ENCODE data around the gene DDX60.
"Not testable (repeated sequence)": the region's sequence is repeated elsewhere in the genome, so short reads cannot be mapped to it uniquely, and the experiment has no call there.

The DDX60 gene

DNA sequence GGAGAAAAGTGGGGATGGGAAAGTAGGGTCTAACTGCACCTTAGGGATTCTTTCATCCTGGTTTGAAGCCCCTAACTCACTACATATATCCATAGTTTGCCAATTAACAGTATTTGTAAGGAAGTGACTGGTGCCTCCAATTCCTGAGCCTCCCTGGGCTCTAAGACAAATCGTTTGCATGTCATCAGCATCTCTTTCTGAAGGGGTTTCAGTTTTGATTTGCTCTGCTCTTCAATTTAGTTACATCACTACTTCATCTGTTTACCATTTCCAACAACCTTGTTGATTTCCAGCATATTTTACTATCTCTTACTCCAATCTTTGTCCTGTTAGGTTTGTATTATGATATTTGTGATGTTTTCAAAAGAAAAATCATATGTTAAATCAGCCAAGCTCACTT lies 15.5 kb upstream of the DDX60 start:
- no peak for DNase-seq (ENCODE audit: insufficient read length, low spot score)
- TF ChIP-seq POLR2AphosphoS5 (IDR thresholded peaks at IDR 0.05; ENCODE audit: low read depth, low read length) (no peak), POLR2A (IDR thresholded peaks at IDR 0.05; ENCODE audit: low read depth, low read length) (no peak), POU2F2 (IDR thresholded peaks at IDR 0.05; ENCODE audit: low read depth, low read length) (no peak), SPI1 (IDR thresholded peaks at IDR 0.05; ENCODE audit: low read depth, low read length) (no peak), TAF1 (IDR thresholded peaks at IDR 0.05; ENCODE audit: low read depth, low read length) (no peak), PAX5 (IDR thresholded peaks at IDR 0.05; ENCODE audit: insufficient read depth, low read length, severe bottlenecking) (no peak)
- FAIRE-seq: no peak

DNA sequence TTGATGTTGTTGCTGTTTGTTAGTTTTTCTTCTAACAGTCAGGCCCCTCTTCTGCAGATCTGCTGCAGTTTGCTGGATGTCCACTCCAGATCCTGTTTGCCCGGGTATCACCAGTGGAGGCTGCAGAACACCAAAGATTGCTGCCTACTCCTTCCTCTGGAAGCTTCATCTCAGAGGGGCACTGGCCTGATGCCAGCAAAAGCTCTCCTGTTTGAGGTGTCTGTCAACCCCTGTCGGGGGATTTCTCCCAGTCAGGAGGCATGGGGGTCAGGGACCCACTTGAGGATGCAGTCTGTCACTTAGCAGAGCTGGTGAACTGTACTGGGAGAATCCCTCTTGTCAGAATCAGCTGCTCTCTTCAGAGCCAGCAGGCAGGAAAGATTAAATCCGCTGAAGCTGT lies 12.0 kb upstream of the DDX60 start:
- FAIRE-seq; DNase-seq (ENCODE audit: insufficient read length, low spot score): not testable (repeated sequence)

DNA sequence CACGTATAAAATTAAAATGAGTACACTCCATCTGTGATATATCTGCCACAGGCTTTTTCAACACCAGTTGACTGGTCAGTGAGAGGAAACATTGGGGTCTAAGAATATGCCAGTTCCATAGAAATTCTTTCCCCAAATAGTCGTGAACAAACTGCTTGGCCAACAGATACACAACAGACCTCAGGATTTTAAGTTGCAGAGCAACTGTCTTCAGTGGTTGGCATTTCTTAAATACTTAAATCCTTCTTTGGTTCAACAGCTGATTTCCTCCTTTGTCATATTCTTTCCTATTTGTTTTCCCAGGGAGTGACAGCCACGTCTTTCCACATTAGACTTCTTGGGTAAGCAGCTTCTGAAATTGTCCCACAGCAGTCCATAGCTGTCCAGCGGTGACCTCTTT lies 7.0 kb upstream of the DDX60 start:
- DNase-seq (ENCODE audit: insufficient read length, low spot score) (no peak), FAIRE-seq (no peak)
- TF ChIP-seq PAX5 (IDR thresholded peaks at IDR 0.05; ENCODE audit: insufficient read depth, low read length, severe bottlenecking): no peak
- TF ChIP-seq SPI1 (IDR thresholded peaks at IDR 0.05; ENCODE audit: low read depth, low read length): no peak
- TF ChIP-seq POU2F2 (IDR thresholded peaks at IDR 0.05; ENCODE audit: low read depth, low read length): no peak
- no peak for TF ChIP-seq TAF1 (IDR thresholded peaks at IDR 0.05; ENCODE audit: low read depth, low read length)
- TF ChIP-seq POLR2AphosphoS5 (IDR thresholded peaks at IDR 0.05; ENCODE audit: low read depth, low read length): no peak
- TF ChIP-seq POLR2A (IDR thresholded peaks at IDR 0.05; ENCODE audit: low read depth, low read length): no peak

DNA sequence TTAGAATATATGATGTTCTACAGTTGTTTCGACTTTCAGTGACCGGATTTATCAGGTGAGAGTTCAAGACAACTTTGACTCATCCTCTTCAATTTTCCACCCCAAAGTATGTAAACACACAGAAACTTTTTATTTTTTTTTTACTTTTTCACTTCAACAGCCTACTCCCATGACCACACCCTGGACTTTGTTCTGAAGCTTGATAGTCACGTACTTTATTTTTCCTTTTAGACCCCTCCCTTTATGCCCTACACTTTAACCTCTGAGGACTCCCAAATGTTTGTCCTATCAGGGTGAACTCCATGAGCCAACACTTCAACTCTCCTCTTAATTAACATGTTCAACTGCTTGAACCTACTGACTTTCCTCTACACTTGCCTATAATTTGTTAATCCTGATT lies 2.5 kb upstream of the DDX60 start:
- DNase-seq (ENCODE audit: insufficient read length, low spot score) (no peak), FAIRE-seq (no peak)
- no peak for TF ChIP-seq SPI1 (IDR thresholded peaks at IDR 0.05; ENCODE audit: low read depth, low read length)
- TF ChIP-seq POLR2A (IDR thresholded peaks at IDR 0.05; ENCODE audit: low read depth, low read length): no peak
- no peak for TF ChIP-seq PAX5 (IDR thresholded peaks at IDR 0.05; ENCODE audit: insufficient read depth, low read length, severe bottlenecking)
- no peak for TF ChIP-seq TAF1 (IDR thresholded peaks at IDR 0.05; ENCODE audit: low read depth, low read length)
- TF ChIP-seq POLR2AphosphoS5 (IDR thresholded peaks at IDR 0.05; ENCODE audit: low read depth, low read length): no peak
- no peak for TF ChIP-seq POU2F2 (IDR thresholded peaks at IDR 0.05; ENCODE audit: low read depth, low read length)

GRCh38 chr4:168319486-168320019 lies 1.0 kb upstream of the DDX60 start:
- no peak for DNase-seq (ENCODE audit: insufficient read length, low spot score)
- peak; percentile 5 for FAIRE-seq
- no peak for TF ChIP-seq TAF1 (IDR thresholded peaks at IDR 0.05; ENCODE audit: low read depth, low read length)
- no peak for TF ChIP-seq PAX5 (IDR thresholded peaks at IDR 0.05; ENCODE audit: insufficient read depth, low read length, severe bottlenecking)
- no peak for TF ChIP-seq POLR2AphosphoS5 (IDR thresholded peaks at IDR 0.05; ENCODE audit: low read depth, low read length)
- no peak for TF ChIP-seq SPI1 (IDR thresholded peaks at IDR 0.05; ENCODE audit: low read depth, low read length)
- no peak for TF ChIP-seq POU2F2 (IDR thresholded peaks at IDR 0.05; ENCODE audit: low read depth, low read length)
- TF ChIP-seq POLR2A (IDR thresholded peaks at IDR 0.05; ENCODE audit: low read depth, low read length): no peak

GRCh38 chr4:168317621-168318020 lies 931 bp downstream of the DDX60 start:
- no peak for TF ChIP-seq TAF1 (IDR thresholded peaks at IDR 0.05; ENCODE audit: low read depth, low read length)
- no peak for TF ChIP-seq POU2F2 (IDR thresholded peaks at IDR 0.05; ENCODE audit: low read depth, low read length)
- TF ChIP-seq POLR2AphosphoS5 (IDR thresholded peaks at IDR 0.05; ENCODE audit: low read depth, low read length): no peak
- no peak for TF ChIP-seq SPI1 (IDR thresholded peaks at IDR 0.05; ENCODE audit: low read depth, low read length)
- no peak for TF ChIP-seq PAX5 (IDR thresholded peaks at IDR 0.05; ENCODE audit: insufficient read depth, low read length, severe bottlenecking)
- TF ChIP-seq POLR2A (IDR thresholded peaks at IDR 0.05; ENCODE audit: low read depth, low read length): no peak
- FAIRE-seq (no peak), DNase-seq (ENCODE audit: insufficient read length, low spot score) (no peak)

- no peak for FAIRE-seq
- TF ChIP-seq SPI1 (IDR thresholded peaks at IDR 0.05; ENCODE audit: low read depth, low read length) (no peak), POLR2AphosphoS5 (IDR thresholded peaks at IDR 0.05; ENCODE audit: low read depth, low read length) (no peak), PAX5 (IDR thresholded peaks at IDR 0.05; ENCODE audit: insufficient read depth, low read length, severe bottlenecking) (no peak), POLR2A (IDR thresholded peaks at IDR 0.05; ENCODE audit: low read depth, low read length) (no peak), TAF1 (IDR thresholded peaks at IDR 0.05; ENCODE audit: low read depth, low read length) (no peak), POU2F2 (IDR thresholded peaks at IDR 0.05; ENCODE audit: low read depth, low read length) (no peak)
- no peak for DNase-seq (ENCODE audit: insufficient read length, low spot score)
Measured at GRCh38 chr4:168309781-168310180, 8.8 kb downstream of the DDX60 start.

GRCh38 chr4:168308912-168309311 lies 9.6 kb downstream of the DDX60 start:
- no peak for DNase-seq (ENCODE audit: insufficient read length, low spot score)
- FAIRE-seq: no peak
- TF ChIP-seq POLR2AphosphoS5 (IDR thresholded peaks at IDR 0.05; ENCODE audit: low read depth, low read length) (no peak), SPI1 (IDR thresholded peaks at IDR 0.05; ENCODE audit: low read depth, low read length) (no peak), POU2F2 (IDR thresholded peaks at IDR 0.05; ENCODE audit: low read depth, low read length) (no peak), TAF1 (IDR thresholded peaks at IDR 0.05; ENCODE audit: low read depth, low read length) (no peak), POLR2A (IDR thresholded peaks at IDR 0.05; ENCODE audit: low read depth, low read length) (no peak), PAX5 (IDR thresholded peaks at IDR 0.05; ENCODE audit: insufficient read depth, low read length, severe bottlenecking) (no peak)

DNA sequence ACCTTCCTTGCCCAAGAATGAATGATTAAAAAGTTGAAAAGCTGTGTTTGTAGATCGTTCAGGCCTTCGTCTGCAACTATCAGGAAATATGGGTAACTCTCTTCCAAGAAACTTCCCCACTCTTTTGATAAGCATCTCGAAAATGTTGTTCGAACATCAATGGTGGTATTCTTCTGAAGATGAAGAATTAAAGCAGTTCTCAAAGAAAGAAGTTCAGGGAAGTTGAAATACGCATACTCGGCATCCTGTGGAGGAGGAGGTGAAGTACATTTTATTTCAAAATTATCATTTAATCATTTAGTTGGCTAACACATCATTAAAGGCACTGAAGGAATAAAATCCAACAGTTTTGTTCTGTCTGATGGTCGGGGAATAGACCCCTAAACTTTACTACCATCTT lies 12.1 kb downstream of the DDX60 start:
- FAIRE-seq (no peak), DNase-seq (ENCODE audit: insufficient read length, low spot score) (no peak)
- no peak for TF ChIP-seq POLR2AphosphoS5 (IDR thresholded peaks at IDR 0.05; ENCODE audit: low read depth, low read length)
- TF ChIP-seq POLR2A (IDR thresholded peaks at IDR 0.05; ENCODE audit: low read depth, low read length): no peak

DNA sequence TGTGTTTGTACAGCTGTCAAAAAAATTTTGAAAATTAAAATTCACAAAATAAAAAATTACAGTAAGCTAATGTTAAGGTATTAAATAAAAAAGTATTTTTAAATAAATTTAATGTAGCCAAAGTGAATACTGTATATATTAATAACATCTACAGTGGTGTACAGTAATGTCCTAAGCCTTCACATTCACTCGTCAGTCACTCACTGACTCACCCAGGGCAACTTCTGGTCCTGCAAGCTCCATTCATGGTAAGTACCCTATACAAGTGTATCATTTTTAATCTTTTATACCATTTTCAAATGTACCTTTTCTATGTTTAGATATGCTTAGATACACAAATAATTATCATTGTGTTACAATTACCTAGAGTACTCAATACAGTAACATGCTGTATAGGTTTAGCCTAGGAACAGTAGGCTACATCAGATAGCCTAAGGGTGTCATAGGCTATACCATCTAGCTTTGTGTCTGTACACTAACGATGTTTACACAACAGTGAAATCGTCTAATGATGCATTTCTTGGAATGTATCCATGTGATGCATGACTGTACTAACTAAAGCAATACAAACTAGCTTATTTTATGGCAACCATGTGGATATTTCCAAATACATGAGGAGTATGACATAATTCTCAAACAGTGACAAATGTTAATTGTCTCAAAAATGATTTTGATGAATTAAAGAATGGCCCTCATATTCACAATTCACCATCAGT lies 13.7 kb downstream of the DDX60 start:
- FAIRE-seq: peak; percentile 88
- TF ChIP-seq POU2F2 (IDR thresholded peaks at IDR 0.05; ENCODE audit: low read depth, low read length): no peak
- TF ChIP-seq PAX5 (IDR thresholded peaks at IDR 0.05; ENCODE audit: insufficient read depth, low read length, severe bottlenecking): no peak
- TF ChIP-seq POLR2AphosphoS5 (IDR thresholded peaks at IDR 0.05; ENCODE audit: low read depth, low read length): no peak
- TF ChIP-seq SPI1 (IDR thresholded peaks at IDR 0.05; ENCODE audit: low read depth, low read length): no peak
- TF ChIP-seq TAF1 (IDR thresholded peaks at IDR 0.05; ENCODE audit: low read depth, low read length): no peak
- no peak for DNase-seq (ENCODE audit: insufficient read length, low spot score)

DNA sequence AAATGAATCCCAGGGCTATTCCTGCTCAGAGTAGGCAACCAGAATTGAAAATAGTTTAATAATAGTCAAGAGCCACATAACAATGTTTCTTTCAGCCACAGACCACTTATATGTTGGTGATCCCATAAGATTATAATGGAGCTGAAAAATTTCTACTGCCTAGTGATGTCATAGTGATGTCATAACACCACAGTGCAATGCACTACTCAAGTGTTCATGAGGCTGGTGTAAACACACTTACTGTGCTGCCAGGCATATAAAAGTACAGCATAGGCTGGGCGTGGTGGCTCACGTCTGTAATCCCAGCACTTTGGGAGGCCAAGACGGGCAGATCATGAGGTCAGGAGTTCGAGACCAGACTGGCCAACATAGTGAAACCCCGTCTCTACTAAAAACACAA lies 15.1 kb downstream of the DDX60 start:
- not testable (repeated sequence) for DNase-seq (ENCODE audit: insufficient read length, low spot score); FAIRE-seq
